Right lobe of liver (tissue), 6 donors: ENCODE measurements around the gene MYOZ1. TPM values are rescaled to one million over a fixed set of nuclear protein-coding genes. Genes with fewer than 3 reads are reported as not detected.

Source experiments
- ATAC-seq, 4 donors: fragments of 200-7000 bp; cut with Tn5 transposase; one replicate each; pipeline ENCODE4 v1.9.1; 2020; ENCODE audit warnings: mild to moderate bottlenecking in 4 of 4, moderate library complexity in 4 of 4
- DNase-seq, 3 donors: peaks; one replicate each; pipeline ENCODE4 v3.0.0-alpha.2; 2020
- H3K27ac ChIP-seq, 3 donors: fragments of 200-600 bp; one replicate each; pipeline ENCODE4 v1.8.0; 2022
- H3K27me3 ChIP-seq, 2 donors: fragments of 200-600 bp; one replicate each; pipeline ENCODE4 v1.8.0; 2022
- H3K36me3 ChIP-seq, 4 donors: fragments of 200-600 bp; sonication (generic) in 1 of 4; one replicate each; pipeline versions ENCODE4 v1.5.1 to v1.8.0; 2017 to 2022; ENCODE audit warnings: control low read depth in 1 of 4
- H3K4me1 ChIP-seq, 4 donors: fragments of 200-600 bp; sonication (generic) in 1 of 4; one replicate each; pipeline versions ENCODE4 v1.5.1 to v1.8.0; 2017 to 2022; ENCODE audit warnings: control low read depth in 1 of 4
- H3K4me3 ChIP-seq, 3 donors: fragments of 200-600 bp; one replicate each; pipeline ENCODE4 v1.8.0; 2022
- H3K9me3 ChIP-seq, 4 donors: fragments of 200-600 bp; sonication (generic) in 1 of 4; one replicate each; pipeline versions ENCODE4 v1.5.1 to v1.8.0; 2017 to 2022; ENCODE audit warnings: control low read depth in 1 of 4
- CTCF ChIP-seq, 4 donors: fragments of 200-600 bp in 3 of 4; fragments of 450-650 bp in 1 of 4; IDR thresholded peaks; one replicate each; pipeline versions ENCODE4 v1.5.1 to v1.8.0; 2016 to 2022; ENCODE audit warnings: antibody characterized with exemption in 4 of 4, mild to moderate bottlenecking in 2 of 4
- POLR2A ChIP-seq: fragments of 450-650 bp; IDR thresholded peaks from one replicate; pipeline ENCODE4 v1.6.1; 2017; ENCODE audit warnings: antibody characterized with exemption, mild to moderate bottlenecking
- WGBS: methylation state at CpG from one replicate; pipeline ENCODE4 v1.1.6; 2018; ENCODE audit warnings: low coverage, low lambda C conversion rate; ENCODE audit not compliant: insufficient coverage; ENCODE audit errors: missing lambda C conversion rate; 5-methylcytosine and 5-hydroxymethylcytosine counted together
- intact Hi-C, 2 donors: fragments of 100-400 bp; cut with DNase I; formaldehyde crosslinking; loops; one replicate each; pipeline versions ENCODE4 v1.11.2 to v1.14.1; 2022
- total RNA-seq, 6 experiments: library from RNA; depleted of rRNA in 2 of 6; stranded (reverse); fragments of >200 nt in 2 of 6; fragmentation: NEBNext Ultra II Directional in 3 of 6; extraction: Animal tissue kit (Norgen Biotek cat#: 25700) in 3 of 6; gene quantifications; one replicate each; pipeline versions ENCODE4 v1.1.0 to v1.2.4, GENCODE V29; 2016 to 2023
- donor health status: DM: no; HTN: yes; CAD: no.
- donor health status: DM: no; HTN: no; CAD: no.
- donor health status: DM: no; HTN: no; CAD: no.
- donor health status: DM: no; HTN: yes; CAD: no.
- donor health status: DM: no; HTN: yes; CAD: no.

Gene MYOZ1
- total RNA-seq, 6 experiments from 2014 or later: 0.74 to 1.1 TPM; not detected in 4

GRCh38 chr10:73593110-73593509, 48.2 kb downstream of the MYOZ1 start:
- no peak overlapping the region for H3K27ac ChIP-seq
- peaks cover 0 to 34% (median 7%) of the 10 kb centered on the region in 4 donors for H3K4me1 ChIP-seq
- H3K9me3 ChIP-seq: no peaks in the 10 kb centered on the region
- DNase-seq: no peak
- H3K36me3 ChIP-seq: no peaks in the 10 kb centered on the region
- WGBS: 93% methylated on average over 3 of the region's 4 CpGs
- H3K27me3 ChIP-seq: no peaks in the 10 kb centered on the region
- intact Hi-C loops: no loop called here
- ATAC-seq: no peak
- TF ChIP-seq POLR2A (no peak), CTCF (IDR thresholded peaks at IDR 0.05) (no peak)
- H3K4me3 ChIP-seq: no peak overlapping the region

GRCh38 chr10:73591935-73592699, 49.2 kb downstream of the MYOZ1 start:
- 33% methylated on average over 3 of the region's 3 CpGs for WGBS
- peak; percentile 32 to 81 (median 81) for DNase-seq
- intact Hi-C loops: no loop called here
- Histone ChIP-seq H3K27me3 (no peaks in the 10 kb centered on the region), H3K9me3 (no peaks in the 10 kb centered on the region), H3K36me3 (no peaks in the 10 kb centered on the region), H3K4me3 (no peak overlapping the region), H3K27ac (peak overlapping the region in 1 of 3 donors; percentile 48), H3K4me1 (peaks cover 0 to 41% (median 9%) of the 10 kb centered on the region in 4 donors)
- TF ChIP-seq POLR2A (no peak), CTCF (IDR thresholded peaks at IDR 0.05) (no peak)
- peak; percentile 88 to 94 (median 93) for ATAC-seq

GRCh38 chr10:73590881-73591799, 50.1 kb downstream of the MYOZ1 start, which contains the start of gene USP54:
Gene USP54 (minus strand): TSS chr10:73591342. CDS start chr10:73575658, 15,684 bp downstream.
- Histone ChIP-seq H3K4me3 (no peak within 1 kb of the TSS), H3K36me3 (no peaks in the 10 kb centered on the region), H3K27ac (peak within 1 kb of the TSS in 1 of 3 donors; percentile 48), H3K4me1 (peaks cover 0 to 50% (median 11%) of the 10 kb centered on the region in 4 donors), H3K9me3 (no peaks in the 10 kb centered on the region), H3K27me3 (no peaks in the 10 kb centered on the region)
- 53% methylated on average over 6 of the region's 6 CpGs for WGBS
- ATAC-seq (peak in 2 of 4 donors; percentile 2 to 19), DNase-seq (no peak)
- no peak for TF ChIP-seq CTCF (IDR thresholded peaks at IDR 0.05)
- TF ChIP-seq POLR2A: no peak
- intact Hi-C loops: no loop called here

- Histone ChIP-seq H3K27ac (no peak overlapping the region), H3K9me3 (no peaks in the 10 kb centered on the region), H3K4me3 (no peak overlapping the region), H3K27me3 (no peaks in the 10 kb centered on the region), H3K4me1 (peaks cover 0 to 52% (median 11%) of the 10 kb centered on the region in 4 donors), H3K36me3 (no peaks in the 10 kb centered on the region)
- DNase-seq: no peak
- intact Hi-C loops: no loop called here
- ATAC-seq: no peak
- WGBS: 76% methylated on average over 3 of the region's 3 CpGs
- TF ChIP-seq CTCF (IDR thresholded peaks at IDR 0.05) (no peak), POLR2A (no peak)
Observed at GRCh38 chr10:73589563-73590126, 51.6 kb downstream of the MYOZ1 start.
